ENCODE results near the gene TBC1D20. TPM values are rescaled to one million over a fixed set of nuclear protein-coding genes. Genes with fewer than 3 reads are reported as not detected.
A peak's percentile ranks its signal among the peaks of the same experiment; 100 is the strongest.

The TBC1D20 gene
- total and polyA plus RNA-seq, 9 donors: 23.6 to 37.8 (median 29.6) TPM

DNA sequence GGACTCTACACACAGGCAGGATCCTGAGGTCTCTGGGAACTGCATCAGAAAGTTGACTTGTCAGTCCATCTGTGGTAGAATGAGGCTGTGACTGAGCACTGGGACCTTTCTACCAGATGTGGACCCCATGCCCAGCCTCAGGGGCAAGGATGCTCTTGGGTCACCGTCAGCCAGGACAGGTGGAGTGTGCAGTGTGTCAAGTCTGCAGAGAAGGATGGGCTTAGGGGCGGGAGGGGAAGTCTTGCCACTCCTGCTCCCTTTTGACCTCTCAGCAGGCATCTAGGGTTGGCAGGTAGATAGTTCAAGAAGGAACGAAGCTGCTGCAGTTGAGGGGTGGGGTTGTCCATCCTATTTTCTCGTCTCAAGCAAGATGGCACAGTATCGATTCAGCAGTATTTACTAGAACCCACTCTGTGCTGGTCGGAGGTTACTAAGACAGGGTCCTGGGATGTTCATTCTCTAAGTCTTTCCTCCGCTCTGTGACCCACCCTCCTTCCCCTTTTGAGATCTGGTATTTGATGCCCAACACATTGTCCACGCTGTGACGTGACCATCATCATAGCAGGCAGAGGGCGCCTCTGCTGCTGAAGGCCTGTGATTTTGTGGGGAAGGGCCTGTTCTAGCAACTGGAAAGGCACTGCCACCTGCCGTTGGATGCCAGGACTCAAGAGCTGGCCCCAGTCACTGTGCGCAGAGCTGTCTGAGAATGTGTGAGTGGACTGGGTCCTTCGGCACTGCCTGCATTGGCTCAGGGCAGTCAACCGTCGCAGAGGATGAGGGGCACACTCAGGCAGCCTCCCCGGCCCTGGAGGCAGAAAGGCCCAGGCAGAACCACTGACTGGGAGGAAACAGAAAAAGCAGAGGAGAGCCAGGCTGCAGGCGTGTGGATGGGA, 31.1 kb downstream of the TBC1D20 start:
- H3K27ac ChIP-seq (ENCODE audit: low read length): no peak overlapping the region
- DNase-seq: peak; percentile 76
- peaks cover 20% of the 10 kb centered on the region for H3K4me1 ChIP-seq (ENCODE audit: control insufficient read depth, insufficient read depth, low read length)
- no peaks in the 10 kb centered on the region for H3K9me3 ChIP-seq (replicated peaks; ENCODE audit: control insufficient read depth, low read depth, low read length)
- no peaks in the 10 kb centered on the region for H3K27me3 ChIP-seq (ENCODE audit: control insufficient read depth, insufficient read depth, low read length)
- H3K36me3 ChIP-seq (ENCODE audit: control insufficient read depth, insufficient read depth, low read length): peaks cover 75% of the 10 kb centered on the region
- H3K4me3 ChIP-seq (ENCODE audit: low read length): no peak overlapping the region
- WGBS (ENCODE audit: insufficient coverage): 59% methylated on average over 10 of the region's 17 CpGs

DNA sequence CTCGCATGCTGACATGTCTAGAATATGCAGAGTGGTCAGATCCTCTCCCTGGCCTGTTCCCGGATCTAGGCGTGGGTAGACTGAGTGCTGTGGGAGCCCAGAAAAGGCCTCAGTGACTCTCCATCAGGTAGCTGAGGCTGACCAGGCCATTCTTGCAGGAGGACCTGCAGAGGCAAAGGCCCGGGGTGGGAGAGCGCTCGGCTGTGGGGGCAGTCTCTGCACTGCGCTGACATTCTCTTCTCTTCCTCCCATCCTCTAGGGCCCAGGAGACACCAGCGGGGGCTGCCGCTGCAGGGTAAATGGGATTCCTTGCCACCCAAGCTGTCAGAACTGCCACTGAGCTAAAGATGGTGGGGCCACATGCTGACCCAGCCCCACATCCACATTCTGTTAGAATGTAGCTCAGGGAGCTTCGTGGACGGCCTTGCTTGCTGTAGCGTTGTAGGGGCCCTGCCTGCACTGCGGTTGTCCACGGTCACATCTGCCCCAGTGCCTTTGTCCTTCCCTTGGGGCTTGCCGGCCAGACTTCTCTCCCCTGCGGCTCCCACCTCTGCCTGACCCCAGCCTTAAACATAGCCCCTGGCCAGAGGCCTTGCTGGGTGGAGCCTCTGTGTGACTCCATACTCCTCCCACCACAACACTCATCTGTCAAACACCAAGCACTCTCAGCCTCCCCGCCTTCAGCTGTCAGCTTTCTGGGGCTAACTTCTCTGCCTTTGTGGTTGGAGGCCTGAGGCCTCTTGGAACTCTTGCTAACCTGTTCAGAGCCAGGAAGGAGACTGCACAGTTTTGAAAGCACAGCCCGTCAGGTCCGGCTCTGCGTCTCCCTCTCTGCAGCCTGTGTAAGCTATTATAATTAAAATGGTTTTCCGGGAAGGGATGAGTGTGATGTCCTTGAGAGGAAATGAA, 32.0 kb downstream of the TBC1D20 start:
- peaks cover 66% of the 10 kb centered on the region for H3K36me3 ChIP-seq (ENCODE audit: control insufficient read depth, insufficient read depth, low read length)
- peaks cover 16% of the 10 kb centered on the region for H3K4me1 ChIP-seq (ENCODE audit: control insufficient read depth, insufficient read depth, low read length)
- H3K27me3 ChIP-seq (ENCODE audit: control insufficient read depth, insufficient read depth, low read length): no peaks in the 10 kb centered on the region
- no peak overlapping the region for H3K4me3 ChIP-seq (ENCODE audit: low read length)
- no peak for DNase-seq
- H3K9me3 ChIP-seq (replicated peaks; ENCODE audit: control insufficient read depth, low read depth, low read length): no peaks in the 10 kb centered on the region
- no peak overlapping the region for H3K27ac ChIP-seq (ENCODE audit: low read length)
- WGBS (ENCODE audit: insufficient coverage): 67% methylated on average over 15 of the region's 21 CpGs

DNA sequence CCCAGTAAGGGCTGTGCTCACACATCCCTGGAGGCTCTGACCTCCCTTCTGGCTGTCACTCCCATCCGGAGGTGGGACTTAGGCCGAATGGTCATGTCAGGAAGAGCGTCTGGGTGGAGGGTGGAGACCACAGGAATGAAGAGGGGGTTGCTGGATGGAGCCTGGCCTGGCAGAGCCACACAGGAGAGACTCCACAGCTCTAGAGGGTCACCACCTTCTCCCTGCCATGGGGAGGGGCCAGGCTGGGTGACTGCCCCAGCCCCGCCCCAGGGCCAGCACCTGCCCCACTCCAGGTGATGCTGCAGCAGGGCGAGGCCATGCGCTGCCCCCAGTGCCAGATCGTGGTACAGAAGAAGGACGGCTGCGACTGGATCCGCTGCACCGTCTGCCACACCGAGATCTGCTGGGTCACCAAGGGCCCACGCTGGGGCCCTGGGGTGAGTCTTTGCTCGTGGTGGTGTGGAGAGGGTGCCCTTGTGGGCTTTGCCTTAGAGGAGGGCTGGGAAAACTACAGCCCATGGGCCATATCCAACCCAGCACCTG, 33.6 kb downstream of the TBC1D20 start:
- no peaks in the 10 kb centered on the region for H3K27me3 ChIP-seq (ENCODE audit: control insufficient read depth, insufficient read depth, low read length)
- no peak overlapping the region for H3K4me3 ChIP-seq (ENCODE audit: low read length)
- DNase-seq: no peak
- H3K9me3 ChIP-seq (replicated peaks; ENCODE audit: control insufficient read depth, low read depth, low read length): no peaks in the 10 kb centered on the region
- peaks cover 16% of the 10 kb centered on the region for H3K4me1 ChIP-seq (ENCODE audit: control insufficient read depth, insufficient read depth, low read length)
- WGBS (ENCODE audit: insufficient coverage): 90% methylated on average over 10 of the region's 14 CpGs
- H3K36me3 ChIP-seq (ENCODE audit: control insufficient read depth, insufficient read depth, low read length): peaks cover 67% of the 10 kb centered on the region
- H3K27ac ChIP-seq (ENCODE audit: low read length): no peak overlapping the region

DNA sequence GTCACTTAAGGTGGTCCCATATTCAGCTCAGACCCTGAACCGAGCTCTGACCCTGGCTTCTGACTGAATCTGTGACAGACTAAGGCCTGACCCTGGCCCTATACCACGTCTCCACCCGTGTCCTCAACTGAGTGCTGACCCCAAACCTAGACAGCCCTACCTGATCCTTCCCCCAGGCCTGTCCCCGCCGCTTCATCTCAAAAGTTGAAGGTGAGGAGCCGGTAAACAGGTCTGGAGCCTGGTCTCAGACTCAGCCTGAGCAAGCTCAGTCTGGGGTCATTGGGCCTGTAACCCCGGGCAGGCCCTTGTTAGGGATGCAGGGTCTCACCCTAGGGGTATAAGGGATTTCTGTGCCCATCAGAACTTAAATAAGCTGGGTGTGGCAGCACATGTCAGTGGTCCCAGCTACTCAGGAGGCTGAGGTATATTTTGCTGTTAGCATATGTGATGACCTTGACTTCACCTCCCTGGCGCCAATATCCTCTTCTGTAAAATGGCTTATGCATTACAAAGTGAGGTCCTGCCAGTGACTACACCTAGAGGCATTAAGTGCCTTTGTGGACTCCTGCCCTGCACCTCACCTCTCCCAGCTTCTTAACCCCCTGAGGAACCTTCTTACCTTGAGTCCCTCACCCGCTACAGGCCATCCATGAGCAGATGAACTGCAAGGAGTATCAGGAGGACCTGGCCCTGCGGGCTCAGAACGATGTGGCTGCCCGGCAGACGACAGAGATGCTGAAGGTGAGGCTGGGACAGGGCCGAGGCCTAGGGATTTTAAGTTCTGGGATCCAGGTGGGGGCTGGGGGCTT, 34.3 kb downstream of the TBC1D20 start:
- Histone ChIP-seq H3K4me3 (ENCODE audit: low read length) (no peak overlapping the region), H3K27me3 (ENCODE audit: control insufficient read depth, insufficient read depth, low read length) (no peaks in the 10 kb centered on the region), H3K36me3 (ENCODE audit: control insufficient read depth, insufficient read depth, low read length) (peaks cover 68% of the 10 kb centered on the region), H3K4me1 (ENCODE audit: control insufficient read depth, insufficient read depth, low read length) (peaks cover 9% of the 10 kb centered on the region), H3K9me3 (replicated peaks; ENCODE audit: control insufficient read depth, low read depth, low read length) (no peaks in the 10 kb centered on the region), H3K27ac (ENCODE audit: low read length) (no peak overlapping the region)
- no peak for DNase-seq
- 92% methylated on average over 12 of the region's 14 CpGs for WGBS (ENCODE audit: insufficient coverage)

DNA sequence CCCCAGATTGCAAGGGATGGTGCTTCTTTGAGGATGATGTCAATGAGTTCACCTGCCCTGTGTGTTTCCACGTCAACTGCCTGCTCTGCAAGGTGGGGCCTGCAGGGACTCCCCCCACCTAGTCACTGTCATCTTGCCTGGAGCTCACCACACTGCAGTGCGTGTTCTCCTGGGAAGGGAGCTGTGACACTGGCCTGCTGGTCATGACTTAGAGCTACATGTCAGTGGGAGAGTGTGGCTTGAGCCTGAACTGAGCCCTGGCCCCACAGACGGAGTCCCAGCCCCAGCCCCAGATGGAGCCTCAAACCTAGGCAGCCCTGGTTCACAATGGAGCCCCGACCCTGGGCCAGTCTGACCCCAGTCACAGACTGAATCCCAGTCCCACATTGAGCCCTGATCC, 34.9 kb downstream of the TBC1D20 start:
- Histone ChIP-seq H3K4me1 (ENCODE audit: control insufficient read depth, insufficient read depth, low read length) (peaks cover 3% of the 10 kb centered on the region), H3K27ac (ENCODE audit: low read length) (no peak overlapping the region), H3K27me3 (ENCODE audit: control insufficient read depth, insufficient read depth, low read length) (no peaks in the 10 kb centered on the region), H3K4me3 (ENCODE audit: low read length) (no peak overlapping the region), H3K9me3 (replicated peaks; ENCODE audit: control insufficient read depth, low read depth, low read length) (no peaks in the 10 kb centered on the region), H3K36me3 (ENCODE audit: control insufficient read depth, insufficient read depth, low read length) (peaks cover 66% of the 10 kb centered on the region)
- WGBS (ENCODE audit: insufficient coverage): 83% methylated on average over 3 of the region's 4 CpGs
- DNase-seq: no peak

- Histone ChIP-seq H3K27me3 (ENCODE audit: control insufficient read depth, insufficient read depth, low read length) (no peaks in the 10 kb centered on the region), H3K9me3 (replicated peaks; ENCODE audit: control insufficient read depth, low read depth, low read length) (no peaks in the 10 kb centered on the region), H3K27ac (ENCODE audit: low read length) (no peak overlapping the region), H3K36me3 (ENCODE audit: control insufficient read depth, insufficient read depth, low read length) (peaks cover 66% of the 10 kb centered on the region), H3K4me3 (ENCODE audit: low read length) (no peak overlapping the region), H3K4me1 (ENCODE audit: control insufficient read depth, insufficient read depth, low read length) (peaks cover under 1% of the 10 kb centered on the region)
- no peak for DNase-seq
- no CpG with 5 or more reads among the region's 2 CpGs for WGBS (ENCODE audit: insufficient coverage)
Observed at GRCh38 chr20:426566-426965, 35.8 kb downstream of the TBC1D20 start.

DNA sequence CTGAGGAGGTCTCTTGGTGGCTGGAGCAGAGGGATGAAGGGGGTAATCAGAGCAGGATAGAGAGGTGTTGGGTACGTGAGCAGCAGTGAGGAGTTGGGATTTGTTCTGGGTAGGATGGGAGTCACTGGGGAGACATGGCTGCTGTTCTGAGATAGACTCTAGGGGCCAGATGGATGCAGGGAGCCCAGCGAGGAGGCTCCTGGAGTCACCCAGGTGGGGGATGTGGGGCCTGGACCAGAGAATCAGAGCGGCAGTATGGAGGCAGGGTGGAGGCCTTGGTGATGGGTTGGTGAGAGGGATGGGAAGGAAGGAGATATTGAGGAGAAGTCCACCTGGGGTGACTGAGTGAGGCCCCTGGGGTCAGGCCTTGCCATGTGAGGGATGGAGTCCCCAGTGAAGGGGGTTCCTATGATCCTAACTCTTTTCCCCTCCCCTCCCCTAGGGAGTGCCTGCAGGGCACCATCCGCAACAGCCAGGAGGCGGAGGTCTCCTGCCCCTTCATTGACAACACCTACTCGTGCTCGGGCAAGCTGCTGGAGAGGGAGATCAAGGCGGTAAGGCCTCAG, 40.6 kb downstream of the TBC1D20 start:
- Histone ChIP-seq H3K27ac (ENCODE audit: low read length) (no peak overlapping the region), H3K4me3 (ENCODE audit: low read length) (no peak overlapping the region), H3K27me3 (ENCODE audit: control insufficient read depth, insufficient read depth, low read length) (no peaks in the 10 kb centered on the region), H3K4me1 (ENCODE audit: control insufficient read depth, insufficient read depth, low read length) (peaks cover 10% of the 10 kb centered on the region), H3K36me3 (ENCODE audit: control insufficient read depth, insufficient read depth, low read length) (peaks cover 59% of the 10 kb centered on the region), H3K9me3 (replicated peaks; ENCODE audit: control insufficient read depth, low read depth, low read length) (no peaks in the 10 kb centered on the region)
- WGBS (ENCODE audit: insufficient coverage): 91% methylated on average over 4 of the region's 8 CpGs
- DNase-seq: no peak

- no peaks in the 10 kb centered on the region for H3K9me3 ChIP-seq (replicated peaks; ENCODE audit: control insufficient read depth, low read depth, low read length)
- H3K36me3 ChIP-seq (ENCODE audit: control insufficient read depth, insufficient read depth, low read length): peaks cover 63% of the 10 kb centered on the region
- H3K4me3 ChIP-seq (ENCODE audit: low read length): no peak overlapping the region
- no peak overlapping the region for H3K27ac ChIP-seq (ENCODE audit: low read length)
- H3K27me3 ChIP-seq (ENCODE audit: control insufficient read depth, insufficient read depth, low read length): no peaks in the 10 kb centered on the region
- WGBS (ENCODE audit: insufficient coverage): 92% methylated on average over 39 of the region's 49 CpGs
- peaks cover 10% of the 10 kb centered on the region for H3K4me1 ChIP-seq (ENCODE audit: control insufficient read depth, insufficient read depth, low read length)
- no peak for DNase-seq
Observed at GRCh38 chr20:420721-421574, 41.4 kb downstream of the TBC1D20 start.

GRCh38 chr20:420166-420620, 42.1 kb downstream of the TBC1D20 start:
- Histone ChIP-seq H3K36me3 (ENCODE audit: control insufficient read depth, insufficient read depth, low read length) (peaks cover 63% of the 10 kb centered on the region), H3K4me3 (ENCODE audit: low read length) (no peak overlapping the region), H3K27ac (ENCODE audit: low read length) (no peak overlapping the region), H3K27me3 (ENCODE audit: control insufficient read depth, insufficient read depth, low read length) (no peaks in the 10 kb centered on the region), H3K9me3 (replicated peaks; ENCODE audit: control insufficient read depth, low read depth, low read length) (no peaks in the 10 kb centered on the region), H3K4me1 (ENCODE audit: control insufficient read depth, insufficient read depth, low read length) (peaks cover 10% of the 10 kb centered on the region)
- no peak for DNase-seq
- 95% methylated on average over 17 of the region's 20 CpGs for WGBS (ENCODE audit: insufficient coverage)
